ENCODE measurements around the gene LY6G6F.

LY6G6F gene

GRCh38 chr6:31736768-31737314, 30.2 kb downstream of the LY6G6F start:
- TF ChIP-seq EZH2phosphoT487 (conservative IDR thresholded peaks at IDR 0.05; ENCODE audit: low read length) (no peak), CTCF (IDR thresholded peaks at IDR 0.05; ENCODE audit: insufficient read depth, low read length, poor library complexity, severe bottlenecking) (no peak)
- Histone ChIP-seq H3K9me2 (replicated peaks; ENCODE audit: insufficient read depth, low read length) (no peaks in the 10 kb centered on the region), H2AFZ (ENCODE audit: low read depth, low read length, severe bottlenecking) (peak overlapping the region; percentile 0), H3K79me2 (ENCODE audit: insufficient read depth, low read length) (peaks cover 42% of the 10 kb centered on the region), H3K27me3 (ENCODE audit: low read length) (no peaks in the 10 kb centered on the region), H3F3A (ENCODE audit: insufficient read depth) (peaks cover 52% of the 10 kb centered on the region), H3K4me3 (ENCODE audit: insufficient read depth, low read length, poor library complexity, severe bottlenecking) (peak overlapping the region; percentile 80), H4K20me1 (ENCODE audit: low read depth, low read length) (no peaks in the 10 kb centered on the region), H3K4me2 (ENCODE audit: low read depth, low read length, poor library complexity, severe bottlenecking) (peak overlapping the region; percentile 64), H3K36me3 (ENCODE audit: low read length) (peaks cover 20% of the 10 kb centered on the region), H3K9me3 (ENCODE audit: insufficient read depth, low read length) (no peaks in the 10 kb centered on the region), H3K27ac (ENCODE audit: low read depth, low read length) (peak overlapping the region; percentile 95), H3K9ac (ENCODE audit: low read length) (peak overlapping the region; percentile 90)

GRCh38 chr6:31737315-31737990, 30.8 kb downstream of the LY6G6F start:
- Histone ChIP-seq H3K9me2 (replicated peaks; ENCODE audit: insufficient read depth, low read length) (no peaks in the 10 kb centered on the region), H3K36me3 (ENCODE audit: low read length) (peaks cover 21% of the 10 kb centered on the region), H4K20me1 (ENCODE audit: low read depth, low read length) (no peaks in the 10 kb centered on the region), H3K9me3 (ENCODE audit: insufficient read depth, low read length) (no peaks in the 10 kb centered on the region), H3K9ac (ENCODE audit: low read length) (peak overlapping the region; percentile 90), H3K79me2 (ENCODE audit: insufficient read depth, low read length) (peaks cover 42% of the 10 kb centered on the region), H3F3A (ENCODE audit: insufficient read depth) (peaks cover 48% of the 10 kb centered on the region), H3K27ac (ENCODE audit: low read depth, low read length) (peak overlapping the region; percentile 95), H2AFZ (ENCODE audit: low read depth, low read length, severe bottlenecking) (no peak overlapping the region), H3K27me3 (ENCODE audit: low read length) (no peaks in the 10 kb centered on the region), H3K4me2 (ENCODE audit: low read depth, low read length, poor library complexity, severe bottlenecking) (peak overlapping the region; percentile 64), H3K4me3 (ENCODE audit: insufficient read depth, low read length, poor library complexity, severe bottlenecking) (peak overlapping the region; percentile 24)
- no peak for TF ChIP-seq EZH2phosphoT487 (conservative IDR thresholded peaks at IDR 0.05; ENCODE audit: low read length)
- no peak for TF ChIP-seq CTCF (IDR thresholded peaks at IDR 0.05; ENCODE audit: insufficient read depth, low read length, poor library complexity, severe bottlenecking)

GRCh38 chr6:31737991-31738979, 31.6 kb downstream of the LY6G6F start:
- Histone ChIP-seq H3K27ac (ENCODE audit: low read depth, low read length) (peak overlapping the region; percentile 95), H4K20me1 (ENCODE audit: low read depth, low read length) (no peaks in the 10 kb centered on the region), H3K79me2 (ENCODE audit: insufficient read depth, low read length) (peaks cover 42% of the 10 kb centered on the region), H3K4me3 (ENCODE audit: insufficient read depth, low read length, poor library complexity, severe bottlenecking) (peak overlapping the region; percentile 42), H3K4me2 (ENCODE audit: low read depth, low read length, poor library complexity, severe bottlenecking) (peak overlapping the region; percentile 64), H2AFZ (ENCODE audit: low read depth, low read length, severe bottlenecking) (no peak overlapping the region), H3K9ac (ENCODE audit: low read length) (peak overlapping the region; percentile 90), H3K9me2 (replicated peaks; ENCODE audit: insufficient read depth, low read length) (no peaks in the 10 kb centered on the region), H3K36me3 (ENCODE audit: low read length) (peaks cover 21% of the 10 kb centered on the region), H3F3A (ENCODE audit: insufficient read depth) (peaks cover 47% of the 10 kb centered on the region), H3K27me3 (ENCODE audit: low read length) (no peaks in the 10 kb centered on the region), H3K9me3 (ENCODE audit: insufficient read depth, low read length) (no peaks in the 10 kb centered on the region)
- TF ChIP-seq CTCF (IDR thresholded peaks at IDR 0.05; ENCODE audit: insufficient read depth, low read length, poor library complexity, severe bottlenecking): peak; percentile 68
- no peak for TF ChIP-seq EZH2phosphoT487 (conservative IDR thresholded peaks at IDR 0.05; ENCODE audit: low read length)
